HL-60 (cell line): Measurements from ENCODE around the gene ELFN2.

Experiments used
- DNase-seq, 2 experiments: peaks; one replicate each; pipeline ENCODE4 v3.0.0-alpha.2; 2010 to 2020; ENCODE audit warnings: low read depth in 1 of 2, low spot score in 1 of 2
- H3K27ac ChIP-seq: fragments of 250-450 bp; sonication (Bioruptor Pico); replicated peaks from 2 replicates; pipeline ENCODE4 v1.5.1; 2020; ENCODE audit warnings: mild to moderate bottlenecking, moderate library complexity
- H3K27me3 ChIP-seq: fragments of 250-450 bp; sonication (Bioruptor Pico); 2 replicates; pipeline ENCODE4 v1.5.1; 2021; ENCODE audit warnings: mild to moderate bottlenecking, moderate library complexity; ENCODE audit not compliant: insufficient read depth, poor library complexity, severe bottlenecking
- H3K4me3 ChIP-seq: replicated peaks from 2 replicates; pipeline ENCODE4 v1.5.1; 2011; ENCODE audit warnings: mild to moderate bottlenecking, control low read depth, low read length; ENCODE audit not compliant: insufficient read depth
- CTCF ChIP-seq: IDR thresholded peaks from one replicate; pipeline ENCODE4 v1.5.1; 2011; ENCODE audit warnings: low read length, control low read depth, inconsistent platforms; ENCODE audit not compliant: insufficient read depth
- GABPA ChIP-seq: IDR thresholded peaks from 2 replicates; pipeline ENCODE4 v1.6.1; 2012; ENCODE audit warnings: low read depth
- POLR2AphosphoS5 ChIP-seq: IDR thresholded peaks from 2 replicates; pipeline ENCODE4 v1.6.1; 2012; ENCODE audit warnings: low read depth
- REST ChIP-seq: IDR thresholded peaks from 2 replicates; pipeline ENCODE4 v1.6.1; 2012; ENCODE audit warnings: low read depth; ENCODE audit not compliant: insufficient replicate concordance
- SPI1 ChIP-seq: IDR thresholded peaks from 2 replicates; pipeline ENCODE4 v1.6.1; 2012; ENCODE audit warnings: low read depth, mild to moderate bottlenecking, borderline replicate concordance

The ELFN2 gene

GRCh38 chr22:37375801-37376200 is 51.5 kb downstream of the ELFN2 start:
- Histone ChIP-seq H3K27ac (no peak overlapping the region), H3K27me3 (peaks cover 22% of the 10 kb centered on the region), H3K4me3 (no peak overlapping the region)
- DNase-seq: no peak
- no peak for TF ChIP-seq CTCF
- TF ChIP-seq POLR2AphosphoS5: no peak
- no peak for TF ChIP-seq REST
- TF ChIP-seq GABPA: no peak
- no peak for TF ChIP-seq SPI1

GRCh38 chr22:37374571-37374970 is 52.7 kb downstream of the ELFN2 start:
- H3K4me3 ChIP-seq: no peak overlapping the region
- no peak for TF ChIP-seq GABPA
- no peak for TF ChIP-seq REST
- TF ChIP-seq POLR2AphosphoS5: no peak
- no peak for TF ChIP-seq CTCF
- no peak for TF ChIP-seq SPI1
- H3K27me3 ChIP-seq: peaks cover 22% of the 10 kb centered on the region
- DNase-seq: no peak
- H3K27ac ChIP-seq: no peak overlapping the region

- TF ChIP-seq SPI1 (no peak), CTCF (no peak), GABPA (no peak), REST (no peak), POLR2AphosphoS5 (no peak)
- Histone ChIP-seq H3K27me3 (peaks cover 14% of the 10 kb centered on the region), H3K4me3 (no peak overlapping the region), H3K27ac (no peak overlapping the region)
- no peak for DNase-seq
Measured at GRCh38 chr22:37373451-37373850, 53.8 kb downstream of the ELFN2 start.
